ENCODE measurements around the gene CD81.

Gene CD81

GRCh38 chr11:2434008-2434407 lies 56.9 kb downstream of the CD81 start:
- H3K9ac ChIP-seq (ENCODE audit: low read length in 5 of 5): no peak overlapping the region
- no peaks in the 10 kb centered on the region for H3K9me3 ChIP-seq (ENCODE audit: control insufficient read depth in 5 of 5, low read length in 5 of 5)
- no peaks in the 10 kb centered on the region for H3K4me1 ChIP-seq (ENCODE audit: control insufficient read depth in 5 of 5, insufficient read depth in 5 of 5, low read length in 5 of 5)
- no peak overlapping the region for H3K4me3 ChIP-seq (ENCODE audit: low read depth in 1 of 5, low read length in 5 of 5)
- no peaks in the 10 kb centered on the region for H3K36me3 ChIP-seq (ENCODE audit: control insufficient read depth in 5 of 5, insufficient read depth in 5 of 5, low read length in 5 of 5)
- H3K27ac ChIP-seq (ENCODE audit: low read depth, low read length): no peak overlapping the region
- H3K27me3 ChIP-seq (ENCODE audit: control insufficient read depth in 5 of 5, insufficient read depth in 4 of 5, low read length in 5 of 5): peaks cover 5 to 19% (median 18%) of the 10 kb centered on the region in 5 donors

DNA sequence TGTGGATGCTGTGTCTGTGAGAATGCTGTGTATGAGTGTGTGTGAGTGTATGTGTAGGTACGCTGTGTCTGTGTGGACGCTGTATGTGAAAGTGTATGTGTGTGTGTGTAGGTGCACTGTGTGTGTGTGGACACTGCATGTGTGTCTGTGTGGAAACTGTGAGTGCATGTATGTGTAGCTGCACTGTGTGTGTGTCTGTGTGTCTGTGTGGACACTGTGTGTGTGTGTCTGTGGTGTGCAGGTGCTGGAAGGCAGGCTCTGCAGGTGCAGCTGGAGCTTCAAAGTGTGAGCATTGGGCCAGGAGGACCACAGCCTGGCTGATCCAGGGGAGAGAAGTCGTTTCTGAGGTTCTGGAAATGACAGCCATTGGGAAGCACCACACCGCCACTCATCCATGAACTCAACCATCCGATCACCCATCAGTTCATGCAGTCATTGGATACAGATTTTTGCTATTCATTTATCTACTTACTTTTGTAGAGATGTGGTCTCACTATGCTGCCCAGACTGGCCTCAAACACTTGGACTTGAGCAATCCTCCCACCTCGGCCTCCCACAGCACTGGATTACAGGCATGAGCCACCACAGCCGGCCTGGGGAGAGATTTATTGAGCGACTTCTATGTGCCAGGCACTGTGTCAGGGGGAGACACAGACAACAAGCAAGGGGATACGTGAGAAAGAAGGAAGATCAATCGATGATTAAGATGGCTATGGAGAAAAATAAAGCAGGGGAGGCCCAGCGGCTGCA lies 57.6 kb downstream of the CD81 start:
- H3K27ac ChIP-seq (ENCODE audit: low read depth, low read length): no peak overlapping the region
- no peak overlapping the region for H3K4me3 ChIP-seq (ENCODE audit: low read depth in 1 of 5, low read length in 5 of 5)
- H3K9ac ChIP-seq (ENCODE audit: low read length in 5 of 5): no peak overlapping the region
- H3K27me3 ChIP-seq (ENCODE audit: control insufficient read depth in 5 of 5, insufficient read depth in 4 of 5, low read length in 5 of 5): peaks cover 5 to 19% (median 18%) of the 10 kb centered on the region in 5 donors
- H3K9me3 ChIP-seq (ENCODE audit: control insufficient read depth in 5 of 5, low read length in 5 of 5): no peaks in the 10 kb centered on the region
- no peaks in the 10 kb centered on the region for H3K36me3 ChIP-seq (ENCODE audit: control insufficient read depth in 5 of 5, insufficient read depth in 5 of 5, low read length in 5 of 5)
- H3K4me1 ChIP-seq (ENCODE audit: control insufficient read depth in 5 of 5, insufficient read depth in 5 of 5, low read length in 5 of 5): no peaks in the 10 kb centered on the region

GRCh38 chr11:2435288-2436012 lies 58.3 kb downstream of the CD81 start:
- H3K36me3 ChIP-seq (ENCODE audit: control insufficient read depth in 5 of 5, insufficient read depth in 5 of 5, low read length in 5 of 5): no peaks in the 10 kb centered on the region
- H3K9me3 ChIP-seq (ENCODE audit: control insufficient read depth in 5 of 5, low read length in 5 of 5): no peaks in the 10 kb centered on the region
- no peak overlapping the region for H3K4me3 ChIP-seq (ENCODE audit: low read depth in 1 of 5, low read length in 5 of 5)
- H3K27ac ChIP-seq (ENCODE audit: low read depth, low read length): no peak overlapping the region
- H3K4me1 ChIP-seq (ENCODE audit: control insufficient read depth in 5 of 5, insufficient read depth in 5 of 5, low read length in 5 of 5): no peaks in the 10 kb centered on the region
- H3K27me3 ChIP-seq (ENCODE audit: control insufficient read depth in 5 of 5, insufficient read depth in 4 of 5, low read length in 5 of 5): peaks cover 5 to 19% (median 18%) of the 10 kb centered on the region in 5 donors
- no peak overlapping the region for H3K9ac ChIP-seq (ENCODE audit: low read length in 5 of 5)

DNA sequence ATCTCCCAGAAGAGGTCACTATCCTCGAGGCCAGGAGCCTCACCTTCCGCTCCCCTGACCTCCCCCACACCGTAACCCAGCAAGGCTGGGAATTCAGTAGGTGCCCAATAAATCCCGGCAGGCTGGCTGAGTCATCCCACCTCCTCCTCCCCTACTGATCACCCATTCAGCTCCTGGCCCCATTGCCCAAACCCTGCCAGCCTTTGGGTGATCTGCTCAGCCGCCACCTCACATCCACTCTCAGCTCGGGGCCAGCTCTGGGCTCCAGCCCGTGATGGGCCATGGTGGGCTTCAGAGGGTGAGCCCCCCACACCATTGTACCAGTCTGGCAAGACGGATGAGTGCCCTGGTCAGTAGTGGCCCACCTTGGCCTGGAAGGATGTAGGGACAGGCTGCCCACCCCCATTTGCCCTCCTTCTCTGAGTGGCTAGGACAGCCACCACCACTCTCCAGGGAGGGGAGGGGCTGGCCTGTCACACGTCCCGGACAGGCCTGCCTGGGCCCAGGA lies 59.0 kb downstream of the CD81 start:
- no peaks in the 10 kb centered on the region for H3K9me3 ChIP-seq (ENCODE audit: control insufficient read depth in 5 of 5, low read length in 5 of 5)
- peaks cover 0 to 3% (median 0%) of the 10 kb centered on the region in 5 donors for H3K4me1 ChIP-seq (ENCODE audit: control insufficient read depth in 5 of 5, insufficient read depth in 5 of 5, low read length in 5 of 5)
- H3K36me3 ChIP-seq (ENCODE audit: control insufficient read depth in 5 of 5, insufficient read depth in 5 of 5, low read length in 5 of 5): no peaks in the 10 kb centered on the region
- peaks cover 9 to 21% (median 18%) of the 10 kb centered on the region in 5 donors for H3K27me3 ChIP-seq (ENCODE audit: control insufficient read depth in 5 of 5, insufficient read depth in 4 of 5, low read length in 5 of 5)
- no peak overlapping the region for H3K27ac ChIP-seq (ENCODE audit: low read depth, low read length)
- H3K9ac ChIP-seq (ENCODE audit: low read length in 5 of 5): no peak overlapping the region
- H3K4me3 ChIP-seq (ENCODE audit: low read depth in 1 of 5, low read length in 5 of 5): no peak overlapping the region

DNA sequence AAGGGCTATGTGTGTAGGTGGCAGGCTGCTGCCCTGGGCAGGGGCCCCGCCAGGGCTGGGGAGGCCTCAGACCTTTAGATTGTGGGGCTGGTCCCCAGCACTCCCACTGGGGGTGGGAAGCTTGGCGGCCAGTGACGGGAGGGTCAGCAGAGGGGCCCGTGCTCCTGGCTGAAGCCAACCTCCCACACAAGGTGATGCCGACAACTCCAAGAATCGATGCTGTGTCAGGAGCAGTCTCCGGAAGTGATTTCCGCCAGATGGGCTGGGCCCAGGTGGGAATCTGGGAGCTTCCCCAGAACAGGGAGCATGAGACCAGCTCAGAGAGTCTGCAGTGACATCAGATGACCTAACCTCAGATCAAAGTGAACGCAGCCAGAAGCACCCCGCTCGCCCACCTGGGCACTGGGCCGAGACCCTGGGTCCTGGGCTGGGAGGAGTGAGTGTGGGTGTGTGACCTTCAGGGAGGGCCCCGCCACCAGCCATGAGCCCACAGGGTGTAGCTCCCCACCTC lies 59.5 kb downstream of the CD81 start:
- Histone ChIP-seq H3K4me1 (ENCODE audit: control insufficient read depth in 5 of 5, insufficient read depth in 5 of 5, low read length in 5 of 5) (peaks cover 0 to 3% (median 0%) of the 10 kb centered on the region in 5 donors), H3K9me3 (ENCODE audit: control insufficient read depth in 5 of 5, low read length in 5 of 5) (no peaks in the 10 kb centered on the region), H3K27me3 (ENCODE audit: control insufficient read depth in 5 of 5, insufficient read depth in 4 of 5, low read length in 5 of 5) (peaks cover 11 to 22% (median 18%) of the 10 kb centered on the region in 5 donors), H3K36me3 (ENCODE audit: control insufficient read depth in 5 of 5, insufficient read depth in 5 of 5, low read length in 5 of 5) (no peaks in the 10 kb centered on the region), H3K27ac (ENCODE audit: low read depth, low read length) (no peak overlapping the region), H3K9ac (ENCODE audit: low read length in 5 of 5) (no peak overlapping the region), H3K4me3 (ENCODE audit: low read depth in 1 of 5, low read length in 5 of 5) (no peak overlapping the region)

DNA sequence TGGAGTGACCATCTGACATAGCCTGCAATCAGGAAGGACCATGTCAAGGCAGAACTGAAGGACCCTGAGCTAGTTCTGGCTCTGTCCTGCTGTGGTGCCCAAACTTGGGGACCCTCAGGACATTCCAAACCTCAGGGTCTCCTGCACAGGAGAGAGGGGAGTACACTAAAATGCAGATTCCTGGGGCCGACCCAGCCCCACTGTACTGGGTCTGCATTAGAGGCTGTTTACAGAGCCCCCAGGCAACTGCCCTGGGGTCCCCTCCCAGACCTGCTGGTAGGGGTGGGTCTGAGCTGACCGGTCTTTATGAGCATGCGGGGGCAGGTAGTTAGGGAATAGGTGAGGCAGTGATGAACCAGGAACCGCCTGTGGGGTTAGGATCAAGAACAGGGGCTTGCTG lies 60.4 kb downstream of the CD81 start:
- peaks cover 11 to 22% (median 14%) of the 10 kb centered on the region in 5 donors for H3K27me3 ChIP-seq (ENCODE audit: control insufficient read depth in 5 of 5, insufficient read depth in 4 of 5, low read length in 5 of 5)
- H3K36me3 ChIP-seq (ENCODE audit: control insufficient read depth in 5 of 5, insufficient read depth in 5 of 5, low read length in 5 of 5): no peaks in the 10 kb centered on the region
- no peak overlapping the region for H3K9ac ChIP-seq (ENCODE audit: low read length in 5 of 5)
- H3K4me1 ChIP-seq (ENCODE audit: control insufficient read depth in 5 of 5, insufficient read depth in 5 of 5, low read length in 5 of 5): peaks cover 0 to 3% (median 0%) of the 10 kb centered on the region in 5 donors
- H3K27ac ChIP-seq (ENCODE audit: low read depth, low read length): no peak overlapping the region
- no peak overlapping the region for H3K4me3 ChIP-seq (ENCODE audit: low read depth in 1 of 5, low read length in 5 of 5)
- peaks cover 0 to under 1% (median 0%) of the 10 kb centered on the region in 5 donors for H3K9me3 ChIP-seq (ENCODE audit: control insufficient read depth in 5 of 5, low read length in 5 of 5)

- no peak overlapping the region for H3K9ac ChIP-seq (ENCODE audit: low read length in 5 of 5)
- H3K27me3 ChIP-seq (ENCODE audit: control insufficient read depth in 5 of 5, insufficient read depth in 4 of 5, low read length in 5 of 5): peaks cover 12 to 23% (median 16%) of the 10 kb centered on the region in 5 donors
Measured at GRCh38 chr11:2439820-2440219, 62.7 kb downstream of the CD81 start.

GRCh38 chr11:2440646-2441045 lies 63.5 kb downstream of the CD81 start:
- Histone ChIP-seq H3K27ac (ENCODE audit: low read depth, low read length) (no peak overlapping the region), H3K4me3 (ENCODE audit: low read depth in 1 of 5, low read length in 5 of 5) (no peak overlapping the region), H3K9me3 (ENCODE audit: control insufficient read depth in 5 of 5, low read length in 5 of 5) (peaks cover 0 to 5% (median 4%) of the 10 kb centered on the region in 5 donors), H3K4me1 (ENCODE audit: control insufficient read depth in 5 of 5, insufficient read depth in 5 of 5, low read length in 5 of 5) (peaks cover 0 to 11% (median 0%) of the 10 kb centered on the region in 5 donors), H3K9ac (ENCODE audit: low read length in 5 of 5) (no peak overlapping the region), H3K36me3 (ENCODE audit: control insufficient read depth in 5 of 5, insufficient read depth in 5 of 5, low read length in 5 of 5) (no peaks in the 10 kb centered on the region), H3K27me3 (ENCODE audit: control insufficient read depth in 5 of 5, insufficient read depth in 4 of 5, low read length in 5 of 5) (peaks cover 10 to 24% (median 16%) of the 10 kb centered on the region in 5 donors)

More at GRCh38 chr11:2439820-2440219, 62.7 kb downstream of the CD81 start:
- peaks cover 0 to 5% (median 4%) of the 10 kb centered on the region in 5 donors for H3K9me3 ChIP-seq (ENCODE audit: control insufficient read depth in 5 of 5, low read length in 5 of 5)
- H3K36me3 ChIP-seq (ENCODE audit: control insufficient read depth in 5 of 5, insufficient read depth in 5 of 5, low read length in 5 of 5): no peaks in the 10 kb centered on the region
- no peak overlapping the region for H3K27ac ChIP-seq (ENCODE audit: low read depth, low read length)
- no peak overlapping the region for H3K4me3 ChIP-seq (ENCODE audit: low read depth in 1 of 5, low read length in 5 of 5)
- peaks cover 0 to 6% (median 0%) of the 10 kb centered on the region in 5 donors for H3K4me1 ChIP-seq (ENCODE audit: control insufficient read depth in 5 of 5, insufficient read depth in 5 of 5, low read length in 5 of 5)

DNA sequence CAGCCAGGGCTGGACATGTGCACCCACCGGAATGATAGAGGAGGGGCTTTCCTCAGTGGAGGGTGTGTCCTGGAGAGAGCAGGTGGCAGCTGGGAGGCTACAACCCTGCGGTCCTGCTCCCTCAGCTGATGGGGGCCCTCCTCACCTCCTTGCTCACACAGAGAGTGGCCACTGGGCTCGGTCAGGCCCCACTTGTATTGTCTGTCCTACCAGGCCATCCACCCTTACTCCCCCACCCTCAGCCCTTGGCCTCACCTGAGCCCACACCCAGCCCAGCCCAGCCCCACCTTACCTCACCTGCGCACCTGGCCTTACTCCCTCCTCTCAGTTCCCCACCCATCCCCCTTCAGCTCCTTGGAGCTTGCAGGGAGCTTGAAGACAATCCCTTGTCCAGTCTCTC lies 64.1 kb downstream of the CD81 start:
- Histone ChIP-seq H3K27me3 (ENCODE audit: control insufficient read depth in 5 of 5, insufficient read depth in 4 of 5, low read length in 5 of 5) (peaks cover 12 to 29% (median 17%) of the 10 kb centered on the region in 5 donors), H3K4me1 (ENCODE audit: control insufficient read depth in 5 of 5, insufficient read depth in 5 of 5, low read length in 5 of 5) (peaks cover 0 to 16% (median 4%) of the 10 kb centered on the region in 5 donors)

More for the DNA sequence above, 64.1 kb downstream of the CD81 start:
- Histone ChIP-seq H3K36me3 (ENCODE audit: control insufficient read depth in 5 of 5, insufficient read depth in 5 of 5, low read length in 5 of 5) (no peaks in the 10 kb centered on the region), H3K9me3 (ENCODE audit: control insufficient read depth in 5 of 5, low read length in 5 of 5) (peaks cover 0 to 5% (median 4%) of the 10 kb centered on the region in 5 donors), H3K27ac (ENCODE audit: low read depth, low read length) (no peak overlapping the region), H3K4me3 (ENCODE audit: low read depth in 1 of 5, low read length in 5 of 5) (no peak overlapping the region), H3K9ac (ENCODE audit: low read length in 5 of 5) (no peak overlapping the region)

All from subcutaneous abdominal adipose tissue (tissue), 5 donors.